GM21825 (cell line): Measurements from ENCODE around the gene NAT16.

Source experiments
- ATAC-seq: cut with Tn5 transposase; IDR thresholded peaks from one replicate; pipeline ENCODE4 v1.9.1; 2021; ENCODE audit warnings: mild to moderate bottlenecking, moderate library complexity; ENCODE audit not compliant: unreplicated experiment

Gene NAT16

GRCh38 chr7:101180130-101180755 lies at the start of gene NAT16:
Gene NAT16, minus strand, starts transcription at chr7:101180293. Its CDS starts 5,486 bp downstream, at chr7:101174807.
- no peak for ATAC-seq

GRCh38 chr7:101226721-101227120 lies 46.6 kb upstream of the NAT16 start:
- ATAC-seq = no peak

GRCh38 chr7:101225650-101226049 lies 45.6 kb upstream of the NAT16 start:
- no peak for ATAC-seq

- ATAC-seq = no peak
These were observed 43.4 kb upstream of the NAT16 start for GRCh38 chr7:101223528-101223927.

- no peak for ATAC-seq
These were observed 42.3 kb upstream of the NAT16 start for GRCh38 chr7:101222275-101222830.

GRCh38 chr7:101220295-101220694 lies 40.2 kb upstream of the NAT16 start:
- ATAC-seq = no peak

- peak; percentile 4 for ATAC-seq
These were observed 38.4 kb upstream of the NAT16 start for GRCh38 chr7:101218236-101219125.

- peak; percentile 57 for ATAC-seq
These were observed 37.5 kb upstream of the NAT16 start, which contains the start of the genes PLOD3 and ZNHIT1 for GRCh38 chr7:101217388-101218235. Gene PLOD3, minus strand, starts transcription at chr7:101217581. Its CDS starts 307 bp downstream, at chr7:101217274. Gene ZNHIT1, plus strand, starts transcription at chr7:101218165. Its CDS starts 31 bp downstream, at chr7:101218196.

- ATAC-seq = peak; percentile 22
These were observed 36.8 kb upstream of the NAT16 start for GRCh38 chr7:101216860-101217387.

GRCh38 chr7:101216001-101216859 lies 36.1 kb upstream of the NAT16 start:
- peak; percentile 2 for ATAC-seq

- no peak for ATAC-seq
These were observed 31.9 kb upstream of the NAT16 start for GRCh38 chr7:101212014-101212413.

GRCh38 chr7:101211501-101211900 lies 31.4 kb upstream of the NAT16 start:
- ATAC-seq = no peak

GRCh38 chr7:101210143-101210542 lies 30.1 kb upstream of the NAT16 start:
- no peak for ATAC-seq

GRCh38 chr7:101208794-101209193 lies 28.7 kb upstream of the NAT16 start:
- no peak for ATAC-seq

GRCh38 chr7:101207459-101207858 lies 27.4 kb upstream of the NAT16 start:
- ATAC-seq = no peak

GRCh38 chr7:101206665-101207042 lies 26.6 kb upstream of the NAT16 start:
- ATAC-seq = no peak

- no peak for ATAC-seq
These were observed 26.0 kb upstream of the NAT16 start for GRCh38 chr7:101205901-101206664.
